HG02943 (cell line): Measurements from ENCODE around the gene FRMD4A.
A peak's percentile ranks its signal among the peaks of the same experiment; 100 is the strongest.
"Not testable (repeated sequence)": the region's sequence is repeated elsewhere in the genome, so short reads cannot be mapped to it uniquely, and the experiment has no call there.

Source experiments
- ATAC-seq: cut with Tn5 transposase; IDR thresholded peaks from one replicate; pipeline ENCODE4 v1.9.1; 2021; ENCODE audit warnings: mild to moderate bottlenecking, low read depth, moderate library complexity; ENCODE audit not compliant: unreplicated experiment

The FRMD4A gene

GRCh38 chr10:13776861-13777311 lies 553.8 kb downstream of the FRMD4A start:
- ATAC-seq = no peak

GRCh38 chr10:13775786-13776775 lies 554.6 kb downstream of the FRMD4A start:
- ATAC-seq = no peak

- ATAC-seq = no peak
Observed at GRCh38 chr10:13774303-13774893, 556.3 kb downstream of the FRMD4A start.

- no peak for ATAC-seq
Observed at GRCh38 chr10:13773496-13774170, 557.1 kb downstream of the FRMD4A start.

GRCh38 chr10:13773043-13773442 lies 557.7 kb downstream of the FRMD4A start:
- no peak for ATAC-seq

- no peak for ATAC-seq
Observed at GRCh38 chr10:13771992-13772391, 558.7 kb downstream of the FRMD4A start.

GRCh38 chr10:13770760-13771493 lies 559.8 kb downstream of the FRMD4A start:
- no peak for ATAC-seq

- ATAC-seq = no peak
Observed at GRCh38 chr10:13769946-13770345, 560.8 kb downstream of the FRMD4A start.

GRCh38 chr10:13767676-13768178 lies 563.0 kb downstream of the FRMD4A start:
- no peak for ATAC-seq

GRCh38 chr10:13767148-13767547 lies 563.6 kb downstream of the FRMD4A start:
- ATAC-seq = not testable (repeated sequence)

GRCh38 chr10:13765641-13766341 lies 564.9 kb downstream of the FRMD4A start:
- peak; percentile 64 for ATAC-seq

- no peak for ATAC-seq
Observed at GRCh38 chr10:13761490-13762091, 569.1 kb downstream of the FRMD4A start.

GRCh38 chr10:13759168-13759567 lies 571.6 kb downstream of the FRMD4A start:
- ATAC-seq = no peak

- ATAC-seq = no peak
Observed at GRCh38 chr10:13758756-13759155, 572.0 kb downstream of the FRMD4A start.

GRCh38 chr10:13758312-13758711 lies 572.4 kb downstream of the FRMD4A start:
- no peak for ATAC-seq

GRCh38 chr10:13754277-13754676 lies 576.4 kb downstream of the FRMD4A start:
- no peak for ATAC-seq

- ATAC-seq = no peak
Observed at GRCh38 chr10:13751191-13751764, 579.4 kb downstream of the FRMD4A start.

GRCh38 chr10:13750299-13751190 lies 580.2 kb downstream of the FRMD4A start:
- no peak for ATAC-seq
